GDM1 (cell line): ENCODE measurements around the gene ATG4C.

Experiments
- DNase-seq: peaks from one replicate; lab custom pipeline; 2025; lab: John Stamatoyannopoulos, UW

ATG4C gene

DNA sequence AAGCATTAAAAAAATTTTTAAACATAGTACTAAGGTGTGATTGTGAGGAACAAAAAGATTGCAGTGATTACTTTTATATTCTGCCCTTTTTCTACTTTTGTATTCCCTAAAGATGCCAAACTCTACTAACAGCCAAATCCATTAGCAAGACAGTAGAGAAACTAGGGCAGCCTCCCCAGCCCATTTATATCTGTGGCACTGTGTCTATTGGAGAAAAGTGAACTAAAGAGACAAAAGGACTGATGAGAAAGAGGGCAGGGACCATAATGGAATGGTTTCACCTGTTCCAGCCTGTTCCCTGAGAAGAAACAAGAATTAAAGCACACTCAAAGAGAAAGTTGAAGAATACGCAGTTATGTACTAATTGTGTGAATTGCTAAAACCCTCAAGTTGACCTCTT, 56.6 kb downstream of the ATG4C start:
- no peak for DNase-seq

DNA sequence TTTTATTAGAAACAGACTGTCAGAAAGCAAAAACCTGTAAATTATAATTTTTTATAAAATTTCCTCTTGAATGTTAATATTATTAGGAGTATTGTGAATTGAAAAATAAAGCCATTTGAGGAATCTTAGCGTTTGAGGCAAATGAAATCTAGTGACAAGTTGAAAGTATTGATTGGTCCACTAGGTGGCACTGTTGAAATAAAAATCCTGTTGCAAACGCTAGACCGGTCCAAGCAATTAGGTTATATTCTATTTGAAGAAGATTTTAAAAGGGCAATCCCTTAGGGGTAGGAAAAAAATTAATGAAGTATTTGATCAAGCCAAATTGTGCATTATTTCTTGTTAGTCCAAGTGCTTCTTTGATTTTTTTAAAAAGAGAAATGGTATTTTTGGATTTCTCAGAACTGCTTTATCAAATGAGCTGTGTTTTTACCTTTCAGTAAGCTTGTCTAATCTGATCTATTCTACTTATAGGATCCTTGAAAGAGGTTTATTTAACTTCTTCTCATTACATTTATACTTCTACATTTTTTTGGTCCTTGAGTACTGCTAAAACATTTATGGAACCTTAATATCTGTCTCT, 57.7 kb downstream of the ATG4C start:
- DNase-seq: peak; percentile 9

DNA sequence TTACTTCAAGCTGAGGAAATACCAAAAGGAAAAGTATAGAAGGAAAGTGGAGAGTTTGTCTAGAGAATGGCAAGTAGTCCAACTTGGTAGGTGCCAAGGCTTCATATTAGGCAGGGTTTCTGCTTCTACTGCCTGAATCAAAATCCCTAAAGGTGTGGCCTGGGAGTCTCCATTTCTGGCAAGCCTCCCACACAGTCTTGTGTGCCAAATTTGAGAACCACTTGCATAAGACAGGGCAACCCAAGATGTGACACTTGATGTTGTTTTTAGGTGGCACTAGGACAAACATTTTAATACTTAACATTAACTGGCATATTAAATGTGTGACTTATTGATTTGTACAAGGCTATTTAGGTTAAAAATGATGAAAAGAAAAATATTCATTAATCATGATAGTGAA, 60.1 kb downstream of the ATG4C start:
- DNase-seq: no peak

DNA sequence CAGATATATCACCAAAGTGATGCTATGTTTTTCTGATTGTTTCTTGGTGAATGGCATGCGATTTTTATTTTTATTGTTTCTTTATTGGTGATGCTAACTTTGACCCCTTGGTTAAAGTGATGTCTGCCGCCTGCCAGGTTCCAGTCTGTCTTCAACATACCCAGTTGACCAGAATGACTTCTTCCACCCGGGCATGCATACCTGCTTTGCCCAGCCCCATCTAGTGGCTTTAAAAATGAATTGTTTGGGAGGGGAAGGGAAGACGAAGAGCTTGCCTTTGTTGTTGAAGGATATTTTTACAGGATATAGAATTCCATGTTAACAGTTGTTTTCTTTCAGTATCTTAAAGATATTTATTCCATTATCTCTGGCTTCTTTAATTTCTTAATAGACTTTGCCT, 65.1 kb downstream of the ATG4C start:
- DNase-seq: no peak

DNA sequence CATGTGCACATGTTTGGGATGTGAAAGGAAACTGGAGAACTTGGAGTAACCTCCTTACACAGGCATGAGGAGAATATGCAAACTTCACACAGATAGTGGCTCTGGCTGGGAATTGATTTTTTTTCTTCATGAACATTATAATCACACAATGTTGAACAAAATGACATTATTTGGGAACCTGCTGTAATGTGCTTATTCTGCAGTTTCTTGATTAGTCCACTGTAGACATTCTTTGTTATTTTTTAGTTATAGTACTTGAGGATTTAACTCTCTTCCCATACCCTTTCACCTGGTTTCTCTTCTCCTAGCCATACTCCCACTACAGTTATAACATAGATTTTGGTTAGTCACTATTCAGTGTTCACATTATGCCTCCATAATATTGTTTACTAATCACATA, 68.3 kb downstream of the ATG4C start:
- DNase-seq: no peak

DNA sequence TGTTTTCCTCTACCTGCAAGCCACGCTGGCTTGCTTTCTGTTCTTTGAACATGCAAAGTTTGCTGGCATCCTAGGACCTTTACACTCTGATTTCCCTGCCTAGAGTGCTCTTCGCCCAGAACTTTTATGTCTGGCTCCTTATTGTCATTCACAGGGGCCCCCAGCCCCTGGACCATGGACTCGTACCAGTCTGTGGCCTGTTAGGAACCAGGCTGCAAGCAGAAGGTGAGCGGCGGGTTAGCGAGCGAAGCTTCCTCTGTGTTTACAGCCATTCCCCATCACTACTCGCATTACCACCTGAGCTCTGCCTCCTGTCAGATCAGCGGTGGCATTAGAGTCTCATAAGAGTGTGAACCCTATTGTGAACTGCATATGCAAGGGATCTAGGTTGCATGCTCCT, 73.0 kb downstream of the ATG4C start:
- no peak for DNase-seq

DNA sequence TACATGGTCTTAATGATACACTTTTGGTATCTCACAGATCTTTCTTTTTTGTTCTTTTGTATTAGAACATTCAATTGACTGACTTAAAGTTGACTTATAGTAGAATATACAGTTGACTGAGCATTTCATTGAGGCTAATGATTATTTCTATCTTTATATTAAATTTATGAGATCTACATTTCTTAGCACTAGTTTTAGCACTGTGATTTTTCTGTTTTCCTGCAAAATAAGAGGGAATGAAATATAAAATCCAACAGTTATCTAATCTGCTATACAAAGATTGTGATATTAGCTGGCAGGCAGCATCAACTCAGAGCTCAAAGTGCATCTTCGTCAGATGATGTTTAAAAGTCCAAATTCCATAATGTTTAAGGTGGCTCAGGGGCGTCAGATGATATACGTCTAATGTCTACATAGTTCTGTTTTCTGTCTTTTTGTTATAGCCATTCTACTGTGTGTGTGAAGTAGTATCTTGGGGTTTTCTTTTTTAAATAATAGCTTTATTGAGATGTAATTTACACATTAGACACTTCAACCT, 85.4 kb downstream of the ATG4C start:
- no peak for DNase-seq

DNA sequence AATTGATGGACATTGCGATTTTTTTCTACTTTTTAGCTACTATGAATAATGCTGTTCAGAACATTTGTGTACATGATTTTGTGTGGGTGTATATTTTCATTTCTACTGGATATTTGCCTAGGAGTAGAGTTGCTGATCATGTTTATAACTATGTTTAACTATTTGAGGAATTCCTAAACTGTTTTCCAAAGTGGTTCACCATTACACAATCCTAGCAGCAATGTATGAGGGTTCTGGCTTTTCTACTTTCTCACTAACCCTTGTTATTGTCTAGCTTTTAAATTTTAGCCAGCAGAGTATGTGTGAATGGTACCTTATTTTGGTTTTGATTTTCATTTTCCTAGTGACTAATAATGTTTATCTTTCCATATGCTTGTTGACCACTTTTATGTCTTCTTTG, 86.2 kb downstream of the ATG4C start:
- no peak for DNase-seq

DNA sequence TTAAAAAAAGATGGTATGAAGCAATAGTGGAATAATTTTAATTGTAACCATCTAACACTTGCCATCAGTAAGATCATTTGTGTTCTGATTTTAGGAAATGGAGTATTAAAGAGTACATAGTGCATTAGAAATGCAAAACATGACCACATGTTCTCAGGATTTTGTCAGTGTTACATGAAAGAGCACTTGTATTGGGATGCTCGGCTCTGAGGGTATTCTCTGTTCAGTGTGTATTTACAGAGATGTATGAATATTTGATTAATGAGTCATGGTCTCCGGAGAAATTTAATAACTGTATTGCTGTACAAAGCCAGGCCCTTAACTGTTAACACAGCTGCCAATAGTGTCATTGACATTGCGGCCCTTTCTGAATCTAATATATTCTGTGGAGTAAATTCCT, 91.7 kb downstream of the ATG4C start:
- DNase-seq: no peak

DNA sequence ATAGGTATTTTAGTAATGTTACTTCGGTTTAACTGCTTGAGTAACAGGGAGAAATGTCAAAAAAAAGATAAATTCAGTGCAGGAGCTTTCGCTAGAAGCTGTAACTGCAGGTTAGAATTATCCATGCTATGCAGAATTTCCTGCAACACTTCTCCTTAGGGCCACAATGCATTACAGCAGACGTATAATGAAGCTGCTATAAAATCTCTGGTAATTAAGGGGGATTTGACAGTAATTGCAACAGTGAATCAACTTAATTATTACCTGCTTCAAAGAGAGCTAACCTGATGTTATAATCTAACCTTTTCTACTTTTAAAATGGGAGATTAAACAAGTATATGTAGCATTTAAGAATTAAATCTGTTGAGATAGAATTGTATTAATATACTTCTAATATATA, 92.6 kb downstream of the ATG4C start:
- no peak for DNase-seq

DNA sequence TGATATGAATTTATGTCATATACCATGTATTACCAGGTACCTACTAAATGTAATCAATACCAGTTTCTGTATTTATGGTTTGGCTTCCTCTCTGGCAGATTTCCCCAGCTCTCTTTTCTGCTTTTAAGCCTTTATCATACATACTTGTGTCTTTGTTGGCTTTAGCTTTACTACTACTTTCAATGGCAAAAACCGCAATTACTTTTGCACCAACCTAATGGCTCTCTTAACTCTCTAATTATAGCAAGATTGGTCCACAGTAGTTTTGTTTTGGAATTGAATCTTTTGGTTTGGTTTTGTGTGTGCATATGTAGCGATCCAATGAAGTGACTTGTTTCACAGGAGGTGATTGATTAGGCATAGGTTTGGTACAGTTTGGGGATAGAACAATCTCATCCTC, 93.6 kb downstream of the ATG4C start:
- no peak for DNase-seq

DNA sequence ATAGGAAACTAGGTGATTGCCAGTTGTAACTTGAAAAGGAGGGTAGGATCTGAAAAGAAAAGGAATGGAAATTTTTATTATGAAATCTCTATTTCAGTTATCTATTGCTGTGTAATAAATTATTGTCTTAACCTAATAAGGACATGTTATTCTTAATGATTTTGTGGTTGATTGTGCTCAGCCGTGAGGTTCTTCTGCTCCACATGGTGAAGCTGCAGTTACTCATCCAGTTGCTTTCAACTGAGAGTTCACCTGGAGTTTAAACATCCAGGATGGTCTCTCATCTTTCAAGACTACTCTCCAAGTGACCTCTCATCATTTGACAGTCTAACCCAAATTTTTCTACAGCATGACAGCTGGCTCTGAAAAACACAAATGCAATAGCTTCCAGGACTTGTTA, 96.0 kb downstream of the ATG4C start:
- DNase-seq: no peak

DNA sequence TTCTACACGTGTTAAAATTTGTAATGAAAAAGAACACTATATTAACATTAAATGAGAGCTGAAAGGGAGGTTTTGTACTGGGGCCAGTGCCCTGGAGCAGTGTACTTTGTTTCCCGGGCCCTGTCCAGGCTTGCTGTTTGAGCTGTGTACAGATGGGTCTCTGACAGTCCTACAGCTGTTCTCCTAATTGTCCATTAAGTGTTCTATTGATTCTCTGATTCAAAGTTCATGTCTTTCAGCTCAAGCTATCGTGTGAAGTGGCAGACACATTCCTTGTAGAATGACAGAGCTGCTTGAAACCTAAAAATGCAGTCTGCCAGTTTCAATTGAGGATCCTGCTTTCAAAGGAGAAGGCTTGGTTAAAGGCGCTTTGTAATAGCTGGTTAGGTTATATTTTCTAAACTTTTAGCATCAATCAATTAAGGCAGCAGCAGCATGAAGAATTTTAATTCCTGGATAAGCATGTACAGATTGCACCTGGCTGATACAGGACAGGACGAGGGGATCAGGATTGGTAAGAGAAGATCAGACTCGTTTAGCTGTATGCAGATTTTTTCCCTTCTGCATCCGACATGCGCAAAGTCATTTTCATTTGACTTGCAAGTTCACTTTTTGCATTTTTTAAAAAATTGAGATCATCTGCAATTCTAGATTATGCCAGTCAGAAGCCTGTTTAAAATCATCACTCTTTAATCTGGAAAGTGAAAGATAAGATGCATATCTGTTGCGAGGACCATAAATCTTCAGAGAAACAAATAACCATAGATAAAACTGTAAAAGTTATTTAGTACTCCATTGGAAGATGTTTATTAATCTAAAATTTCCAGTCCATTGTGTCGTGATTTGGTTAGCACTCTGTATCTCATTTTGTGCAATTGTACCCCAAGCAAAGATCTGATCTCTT, 98.5 kb downstream of the ATG4C start:
- DNase-seq: no peak

DNA sequence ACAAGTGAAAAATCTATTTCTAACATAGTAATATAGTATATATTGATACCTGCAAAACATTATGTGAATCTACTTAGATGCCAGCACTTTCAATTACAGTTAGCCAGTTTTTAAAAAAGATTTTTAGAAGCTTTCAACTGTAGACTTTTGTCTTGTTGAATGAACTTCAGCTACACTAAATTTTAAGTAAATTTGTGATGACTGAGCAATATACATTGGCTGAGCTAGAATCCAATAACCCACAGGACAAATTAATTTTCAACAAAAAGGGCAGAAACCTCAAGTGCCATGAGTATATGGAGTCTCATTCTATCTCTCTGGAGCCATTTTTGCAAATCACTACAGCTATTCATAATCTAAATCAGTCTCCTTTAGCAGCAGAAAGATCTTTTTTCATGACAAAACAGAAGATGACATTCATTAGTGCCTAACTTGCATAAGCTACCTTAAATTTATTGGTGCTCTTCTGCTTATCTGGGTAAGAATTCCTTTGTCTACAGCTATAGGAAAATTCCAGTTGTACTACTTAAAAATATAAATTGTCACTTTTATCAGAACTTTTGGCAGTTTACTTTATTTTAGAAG, 100.3 kb downstream of the ATG4C start:
- no peak for DNase-seq

DNA sequence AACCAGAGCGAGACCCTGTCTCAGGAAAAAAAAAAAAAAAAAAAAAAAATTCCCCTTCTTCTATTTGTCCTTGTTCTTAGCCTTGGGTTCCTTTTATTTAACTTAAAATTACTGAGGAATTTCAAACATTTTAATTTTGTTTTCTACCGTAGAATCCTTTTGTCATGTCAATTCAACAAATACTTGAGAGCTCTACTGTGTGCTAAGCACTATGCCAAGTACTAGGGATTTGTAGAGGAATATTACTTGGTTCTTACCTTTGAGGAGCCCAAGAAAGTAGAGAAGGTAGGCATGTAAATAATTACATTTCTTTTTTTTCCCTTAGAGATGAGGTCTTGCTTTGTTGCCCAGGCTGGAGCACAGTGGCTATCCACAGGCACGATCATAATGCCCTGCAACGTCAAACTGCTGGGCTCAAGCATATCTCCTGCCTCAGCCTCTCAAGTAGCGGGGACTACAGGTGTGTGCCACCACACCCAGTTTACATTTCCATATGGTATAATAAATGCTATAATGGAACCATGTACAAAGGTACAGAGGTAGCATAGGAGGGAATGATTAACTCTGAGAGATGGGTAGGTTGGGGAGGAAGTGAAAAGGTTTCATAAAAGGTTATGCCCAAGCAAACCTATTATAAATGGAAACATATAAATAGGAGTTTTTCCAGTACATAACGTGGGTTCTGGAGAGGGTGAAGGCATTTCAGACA, 104.0 kb downstream of the ATG4C start:
- no peak for DNase-seq

DNA sequence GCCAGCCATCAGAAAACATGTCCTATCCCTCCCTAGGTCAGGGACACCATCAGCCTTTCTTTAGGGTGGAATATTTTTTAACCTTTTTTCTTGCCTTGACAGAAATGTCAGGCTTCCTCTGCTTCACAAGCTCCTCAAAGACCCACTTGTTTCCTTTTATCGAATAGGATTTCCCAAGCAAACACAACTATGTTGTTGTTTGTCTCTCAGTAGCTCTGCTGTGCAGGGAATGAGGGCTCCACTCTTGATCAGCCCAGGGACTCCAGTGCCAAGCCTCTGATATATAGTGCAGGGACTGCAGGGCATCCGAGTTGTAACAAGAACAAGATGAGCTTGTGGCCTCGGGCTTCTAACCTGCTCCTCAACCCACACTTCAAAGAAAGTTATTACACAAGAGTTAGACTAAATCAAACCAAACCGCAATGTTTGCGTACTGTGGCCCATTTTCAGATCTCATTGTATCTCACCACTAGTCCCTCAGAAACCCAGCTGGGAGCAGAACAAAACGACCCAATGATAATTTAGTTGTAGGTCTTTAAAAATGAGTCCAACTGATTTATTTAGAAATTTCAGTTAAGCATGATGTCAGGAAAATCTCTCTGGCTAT, 108.1 kb downstream of the ATG4C start:
- DNase-seq: no peak

DNA sequence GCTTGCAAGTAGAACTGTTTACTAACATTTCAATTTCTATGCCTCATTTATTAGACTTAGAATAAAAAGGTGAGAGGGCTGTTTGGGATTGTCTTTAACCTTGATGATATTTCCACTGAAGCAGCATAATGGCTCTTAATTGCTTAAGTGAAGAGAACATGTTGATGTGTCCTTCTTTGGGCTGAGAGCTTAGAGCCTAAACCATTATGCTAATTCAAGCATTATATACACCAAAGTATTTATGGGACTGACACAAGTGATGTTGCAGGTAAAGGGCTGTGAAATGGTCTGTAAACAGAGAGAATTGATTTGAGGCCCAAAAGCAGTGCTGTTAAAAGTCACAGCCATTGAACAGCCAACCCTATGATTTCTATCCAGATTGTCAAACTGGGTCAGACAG, 113.9 kb downstream of the ATG4C start:
- no peak for DNase-seq

DNA sequence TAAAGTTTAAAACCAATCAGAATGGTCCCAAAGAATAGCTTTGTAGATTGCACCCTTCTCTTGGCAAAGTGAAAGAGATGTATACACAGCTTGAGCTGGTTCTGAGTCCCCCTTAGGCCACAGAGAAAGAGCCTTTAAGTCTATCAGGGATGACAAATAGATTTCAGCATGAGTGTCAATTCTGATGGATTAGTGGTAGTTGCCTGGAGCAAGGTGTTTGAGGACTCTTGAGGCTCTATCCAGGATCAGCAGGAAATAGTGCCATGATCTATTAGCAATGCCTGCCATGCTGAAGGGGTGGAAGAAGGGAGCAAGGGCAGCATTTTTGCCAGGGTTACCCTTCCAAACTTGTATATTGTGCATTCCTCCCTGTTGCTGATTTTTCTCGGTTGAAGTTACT, 116.6 kb downstream of the ATG4C start:
- DNase-seq: no peak

DNA sequence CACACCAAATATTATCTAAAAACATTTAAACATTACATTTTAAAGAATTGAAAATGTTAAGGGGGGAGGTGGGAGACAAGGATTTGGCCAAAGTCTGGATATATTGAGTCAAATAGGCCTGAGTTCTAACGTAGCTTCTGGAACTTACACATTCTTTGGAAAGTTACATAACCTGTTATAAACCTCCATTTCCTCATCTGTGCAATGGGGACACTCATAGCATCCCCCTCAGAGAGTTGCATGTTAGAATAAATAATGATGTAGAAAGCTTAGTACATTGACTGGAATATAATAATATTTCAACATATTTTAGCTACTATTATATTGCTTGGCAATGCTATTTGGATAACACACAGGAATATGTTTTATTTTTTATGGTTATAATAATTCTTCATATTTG, 117.7 kb downstream of the ATG4C start:
- DNase-seq: no peak

DNA sequence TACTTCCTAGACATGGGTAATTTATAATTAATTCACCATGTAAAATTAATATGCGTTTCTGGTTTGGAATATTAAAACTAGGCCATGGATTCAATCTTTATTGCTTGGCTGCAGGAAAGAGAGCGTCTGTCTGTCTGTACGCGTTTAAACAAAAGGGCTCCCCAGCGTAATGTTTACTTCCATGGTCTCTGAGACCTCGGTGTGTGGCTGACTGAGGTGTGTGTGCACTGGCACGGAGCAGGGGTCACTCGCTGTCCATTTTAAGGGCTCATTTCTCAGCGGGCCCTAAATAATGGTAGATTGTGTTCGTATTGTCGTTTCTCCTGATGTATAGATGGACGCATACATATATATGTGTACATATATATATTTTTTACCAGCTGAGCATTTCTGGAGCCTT, 119.6 kb downstream of the ATG4C start:
- DNase-seq: no peak

DNA sequence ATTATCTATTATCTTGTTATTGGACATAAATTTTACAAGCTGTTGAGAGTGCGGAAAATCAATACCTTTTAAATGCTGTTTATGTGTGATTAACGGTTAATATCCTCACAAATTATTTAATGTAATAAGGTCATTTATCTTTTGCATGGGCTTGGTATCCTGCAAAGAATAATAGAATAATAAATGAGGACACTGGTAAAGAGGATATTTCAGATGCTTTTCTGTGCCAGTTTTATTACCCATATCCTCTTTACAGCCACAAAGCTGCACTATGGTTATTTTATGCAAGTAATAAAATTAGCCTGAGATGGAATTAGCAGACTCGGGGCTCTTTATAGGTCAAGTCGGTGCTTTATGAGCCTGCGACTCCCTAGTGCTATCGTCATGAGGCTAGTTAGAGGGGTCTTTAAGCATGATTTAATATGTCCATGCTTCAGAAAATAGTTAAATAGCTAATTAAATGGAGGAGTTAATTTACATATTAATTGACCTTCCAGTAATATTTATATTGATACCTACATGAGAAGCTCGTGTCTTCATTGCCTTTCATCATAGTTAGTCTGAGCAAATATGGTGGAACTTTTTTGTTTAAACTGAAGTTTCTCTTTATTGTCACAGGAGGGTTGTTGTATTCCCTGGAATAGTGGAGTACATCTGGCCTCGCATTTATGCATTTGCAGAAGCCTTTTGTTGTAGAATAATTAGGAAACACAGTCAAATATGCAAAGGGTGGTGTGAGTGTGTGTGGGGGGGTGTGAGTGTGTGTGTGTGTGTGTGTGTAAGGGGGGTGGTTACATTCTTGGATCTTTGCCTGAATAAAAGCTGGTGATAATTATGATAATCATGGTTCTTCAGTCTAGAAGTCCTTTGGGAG, 120.3 kb downstream of the ATG4C start:
- DNase-seq: no peak
